HCT116 (cell line): ENCODE measurements around the gene UBAC2. TPM values are rescaled to one million over a fixed set of nuclear protein-coding genes. Genes with fewer than 3 reads are reported as not detected.

Experiments used
- ATAC-seq: fragments of 200-7000 bp; cut with Tn5 transposase; 2 replicates; pipeline ENCODE4 v1.9.1; 2020; ENCODE audit warnings: mild to moderate bottlenecking, moderate library complexity
- BruUV-seq: library from RNA; stranded (reverse); fragments of 400-500 nt; replicated peaks from 2 replicates; lab custom pipeline; 2021; lab: Mats Ljungman, UMichigan
- CTCF ChIA-PET: fragments of 300-600 bp; sonication (Branson Sonifier 250); formaldehyde crosslinking; loops from one replicate; lab custom pipeline; 2021; ENCODE audit warnings: antibody characterized with exemption; lab: Charles Lee
- POLR2A ChIA-PET: fragments of 300-600, 350-600 bp; sonication (Branson Sonifier 250); formaldehyde crosslinking; loops from one replicate; lab custom pipeline; 2021; ENCODE audit warnings: antibody characterized with exemption; lab: Charles Lee
- RAD21 ChIA-PET, 2 experiments: fragments of 300-600 bp; sonication (Branson Sonifier 250); formaldehyde crosslinking; loops; one replicate each; lab custom pipeline; 2023; ENCODE audit warnings: low total read pairs in 2 of 2; ENCODE audit not compliant: uncharacterized antibody in 2 of 2, unreplicated experiment in 2 of 2, low non-redundant PET in 1 of 2; lab: Charles Lee
- DNase-seq: peaks from one replicate; pipeline ENCODE4 v3.0.0-alpha.2; 2010; ENCODE audit warnings: low read depth, low spot score
- H2AFZ ChIP-seq: fragments of 200-600 bp; shearing (Covaris generic), sonication (generic); 2 replicates; pipeline ENCODE4 v1.6.1; 2017; ENCODE audit warnings: low read depth, mixed run types, mixed read lengths, antibody characterized with exemption, low read length; ENCODE audit not compliant: poor library complexity, severe bottlenecking
- H3K27ac ChIP-seq: 2 replicates; pipeline ENCODE4 v1.5.1; 2012; ENCODE audit warnings: low read depth, low read length
- H3K27me3 ChIP-seq: fragments of 200-600 bp; sonication (generic); 2 replicates; pipeline ENCODE4 v1.6.1; 2016; ENCODE audit warnings: mixed run types, low read length, mixed read lengths; ENCODE audit not compliant: insufficient read depth
- H3K36me3 ChIP-seq, 2 experiments: fragments of 200-500 bp in 1 of 2; fragments of 200-600 bp in 1 of 2; sonication (Bioruptor generic) in 1 of 2; sonication (generic) in 1 of 2; 2 replicates each; pipeline versions ENCODE4 v1.5.1 to v1.6.1; 2014 to 2016; ENCODE audit warnings: low read length in 2 of 2, inconsistent platforms in 1 of 2, mixed read lengths in 1 of 2, mixed run types in 1 of 2; ENCODE audit not compliant: insufficient read depth in 2 of 2, control insufficient read depth in 1 of 2
- H3K4me1 ChIP-seq, 2 experiments: fragments of 200-600 bp in 1 of 2; sonication (generic) in 1 of 2; 2 replicates each; pipeline versions ENCODE4 v1.5.1 to v1.6.1; 2012 to 2017; ENCODE audit warnings: low read length in 2 of 2, inconsistent platforms in 1 of 2, mild to moderate bottlenecking in 1 of 2, mixed read lengths in 1 of 2, mixed run types in 1 of 2, moderate library complexity in 1 of 2; ENCODE audit not compliant: insufficient read depth in 2 of 2, control insufficient read depth in 1 of 2
- H3K4me2 ChIP-seq: fragments of 200-600 bp; sonication (generic); 2 replicates; pipeline ENCODE4 v1.6.1; 2017; ENCODE audit warnings: mixed run types, low read length, mixed read lengths
- H3K4me3 ChIP-seq, 2 experiments: fragments of 200-600 bp in 1 of 2; sonication (generic) in 1 of 2; replicated peaks in 1 of 2; 2 replicates each; pipeline ENCODE4 v1.5.1; 2011 to 2016; ENCODE audit warnings: low read length in 2 of 2, control low read depth in 1 of 2, low read depth in 1 of 2, mild to moderate bottlenecking in 1 of 2, mixed read lengths in 1 of 2, mixed run types in 1 of 2
- H3K79me2 ChIP-seq: fragments of 200-600 bp; sonication (generic); 2 replicates; pipeline ENCODE4 v1.6.1; 2017; ENCODE audit warnings: mild to moderate bottlenecking, mixed run types, low read length, moderate library complexity, mixed read lengths; ENCODE audit not compliant: insufficient read depth
- H3K9ac ChIP-seq: fragments of 200-600 bp; sonication (generic); 2 replicates; pipeline ENCODE4 v1.6.1; 2016; ENCODE audit warnings: low read length, mixed read lengths
- H3K9me2 ChIP-seq: fragments of 200-600 bp; sonication (generic), shearing (Covaris generic); 2 replicates; pipeline ENCODE4 v1.6.1; 2017; ENCODE audit warnings: mixed run types, mild to moderate bottlenecking, moderate library complexity; ENCODE audit not compliant: insufficient read depth
- H3K9me3 ChIP-seq, 2 experiments: fragments of 200-500 bp in 1 of 2; fragments of 200-600 bp in 1 of 2; sonication (Bioruptor generic) in 1 of 2; sonication (generic) in 1 of 2; 2 replicates each; pipeline ENCODE4 v1.6.1; 2014 to 2017; ENCODE audit warnings: low read length in 2 of 2, mixed read lengths in 2 of 2, inconsistent platforms in 1 of 2, low read depth in 1 of 2, mild to moderate bottlenecking in 1 of 2, mixed run types in 1 of 2, moderate library complexity in 1 of 2; ENCODE audit not compliant: control insufficient read depth in 1 of 2, insufficient read depth in 1 of 2
- H4K20me1 ChIP-seq: fragments of 200-600 bp; sonication (generic), shearing (Covaris generic); 2 replicates; pipeline ENCODE4 v1.6.1; 2017; ENCODE audit warnings: mixed run types, mild to moderate bottlenecking, moderate library complexity; ENCODE audit not compliant: insufficient read depth
- CBX3 ChIP-seq: IDR thresholded peaks from 2 replicates; pipeline ENCODE4 v1.6.1; 2012; ENCODE audit warnings: low read depth
- EGR1 ChIP-seq: IDR thresholded peaks from 2 replicates; pipeline ENCODE4 v1.6.1; 2012; ENCODE audit warnings: low read depth
- EZH2phosphoT487 ChIP-seq: fragments of 200-600 bp; IDR thresholded peaks from 2 replicates; pipeline ENCODE4 v1.6.1; 2018; ENCODE audit warnings: antibody characterized with exemption, borderline replicate concordance
- JUND ChIP-seq: IDR thresholded peaks from 2 replicates; pipeline ENCODE4 v1.6.1; 2012
- RAD21 ChIP-seq: IDR thresholded peaks from 2 replicates; pipeline ENCODE4 v1.6.1; 2012; ENCODE audit warnings: low read depth, mild to moderate bottlenecking
- REST ChIP-seq: IDR thresholded peaks from 2 replicates; pipeline ENCODE4 v1.6.1; 2012; ENCODE audit warnings: low read depth
- SIN3A ChIP-seq: IDR thresholded peaks from 2 replicates; pipeline ENCODE4 v1.6.1; 2012; ENCODE audit warnings: low read depth
- SP1 ChIP-seq: IDR thresholded peaks from 2 replicates; pipeline ENCODE4 v1.6.1; 2012; ENCODE audit warnings: low read depth
- SRF ChIP-seq: IDR thresholded peaks from 2 replicates; pipeline ENCODE4 v1.6.1; 2012; ENCODE audit warnings: low read depth
- TCF7L2 ChIP-seq: IDR thresholded peaks from 2 replicates; pipeline ENCODE4 v1.7.0; 2011; ENCODE audit warnings: borderline replicate concordance, inconsistent platforms; ENCODE audit not compliant: insufficient read depth, insufficient read length; ENCODE audit errors: extremely low read depth
- intact Hi-C: fragments of 100-400 bp; cut with micrococcal nuclease; formaldehyde crosslinking; loops from 2 replicates; pipeline ENCODE4 v1.10.0; 2022
- total RNA-seq: library from RNA; stranded (reverse); gene quantifications from one replicate; pipeline ENCODE4 v1.2.1, GENCODE V29; 2021; ENCODE audit not compliant: unreplicated experiment
- TF ChIP-seq, protein P1 (sequence below): IDR thresholded peaks from 2 replicates; pipeline ENCODE4 v1.6.1; 2012
- TF ChIP-seq, protein P2 (sequence below), 3 experiments: fragments of 200-600 bp in 1 of 3; sonication (generic) in 1 of 3; IDR thresholded peaks in 2 of 3; conservative IDR thresholded peaks in 1 of 3; 2 replicates each; pipeline ENCODE4 v1.5.1; 2012 to 2017; ENCODE audit warnings: low read depth in 2 of 3, low read length in 2 of 3, antibody characterized with exemption in 1 of 3, borderline replicate concordance in 1 of 3, control low read depth in 1 of 3, mild to moderate bottlenecking in 1 of 3, mixed read lengths in 1 of 3, mixed run types in 1 of 3, moderate library complexity in 1 of 3; ENCODE audit not compliant: insufficient read depth in 1 of 3
- TF ChIP-seq, protein P3 (sequence below): IDR thresholded peaks from 2 replicates; pipeline ENCODE4 v1.6.1; 2012

Gene UBAC2
- total RNA-seq, 1 experiment from 2014 or later, result 67.4 TPM

DNA sequence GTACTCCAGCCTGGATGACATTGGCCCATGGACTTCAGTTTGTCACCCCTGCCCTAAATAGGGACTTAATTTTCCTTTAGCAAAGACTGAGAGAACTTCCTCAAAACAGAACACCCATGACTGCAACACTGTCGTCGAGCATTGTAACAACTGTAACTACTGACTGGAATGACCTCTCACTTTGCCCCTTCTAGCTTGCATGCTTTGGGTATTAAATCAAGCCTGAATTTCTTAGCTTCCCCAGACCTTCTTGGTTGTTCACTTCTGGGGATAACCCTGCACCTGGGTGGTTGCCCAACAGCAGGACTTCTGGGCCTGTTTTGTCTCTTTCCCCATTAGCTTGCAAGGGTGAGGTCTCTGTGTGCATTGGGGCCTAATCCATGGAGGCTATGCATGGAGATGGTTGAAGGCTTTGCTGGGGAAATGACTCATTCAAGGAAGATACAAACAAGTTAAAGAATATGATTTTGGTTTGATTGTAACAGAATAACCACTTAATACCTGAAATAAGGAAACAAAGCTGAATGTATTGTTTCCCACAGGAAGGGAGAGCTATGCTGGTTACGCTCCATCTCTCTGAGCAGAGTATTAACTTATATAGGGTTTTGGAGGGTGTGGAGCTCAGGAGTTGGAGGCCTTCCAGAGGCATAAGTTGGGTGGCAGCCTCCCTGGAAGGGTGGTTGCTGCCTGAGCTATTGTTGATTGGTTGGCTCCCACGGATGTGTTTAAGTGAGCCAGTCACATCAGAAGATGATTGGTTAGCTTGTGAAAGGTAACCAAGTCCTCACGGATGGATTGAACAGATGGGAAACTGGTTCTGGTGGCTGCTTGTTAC is 34.7 kb upstream of the UBAC2 start:
- no peaks in the 10 kb centered on the region for H3K4me1 ChIP-seq
- H3K27ac ChIP-seq, result no peak overlapping the region
- no TSS peak for BruUV-seq
- CTCF ChIA-PET, result interaction anchor here (1.3 kb wide), 1 partner anchor 11 kb away, joined by 6 read pairs; no protein-coding TSS in a partner anchor
- no peak overlapping the region for H3K4me3 ChIP-seq
- H2AFZ ChIP-seq, result no peak overlapping the region
- ATAC-seq (no peak), DNase-seq (no peak)
- TF ChIP-seq JUND, result no peak
- TF ChIP-seq, protein P1, sequence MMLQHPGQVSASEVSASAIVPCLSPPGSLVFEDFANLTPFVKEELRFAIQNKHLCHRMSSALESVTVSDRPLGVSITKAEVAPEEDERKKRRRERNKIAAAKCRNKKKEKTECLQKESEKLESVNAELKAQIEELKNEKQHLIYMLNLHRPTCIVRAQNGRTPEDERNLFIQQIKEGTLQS, result no peak
- TF ChIP-seq, protein P2, sequence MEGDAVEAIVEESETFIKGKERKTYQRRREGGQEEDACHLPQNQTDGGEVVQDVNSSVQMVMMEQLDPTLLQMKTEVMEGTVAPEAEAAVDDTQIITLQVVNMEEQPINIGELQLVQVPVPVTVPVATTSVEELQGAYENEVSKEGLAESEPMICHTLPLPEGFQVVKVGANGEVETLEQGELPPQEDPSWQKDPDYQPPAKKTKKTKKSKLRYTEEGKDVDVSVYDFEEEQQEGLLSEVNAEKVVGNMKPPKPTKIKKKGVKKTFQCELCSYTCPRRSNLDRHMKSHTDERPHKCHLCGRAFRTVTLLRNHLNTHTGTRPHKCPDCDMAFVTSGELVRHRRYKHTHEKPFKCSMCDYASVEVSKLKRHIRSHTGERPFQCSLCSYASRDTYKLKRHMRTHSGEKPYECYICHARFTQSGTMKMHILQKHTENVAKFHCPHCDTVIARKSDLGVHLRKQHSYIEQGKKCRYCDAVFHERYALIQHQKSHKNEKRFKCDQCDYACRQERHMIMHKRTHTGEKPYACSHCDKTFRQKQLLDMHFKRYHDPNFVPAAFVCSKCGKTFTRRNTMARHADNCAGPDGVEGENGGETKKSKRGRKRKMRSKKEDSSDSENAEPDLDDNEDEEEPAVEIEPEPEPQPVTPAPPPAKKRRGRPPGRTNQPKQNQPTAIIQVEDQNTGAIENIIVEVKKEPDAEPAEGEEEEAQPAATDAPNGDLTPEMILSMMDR (IDR thresholded peaks at IDR 0.05 in 2 of 3, conservative IDR thresholded peaks at IDR 0.05 in 1 of 3; ENCODE audit: borderline replicate concordance in 1 of 3, insufficient read depth in 1 of 3, low read depth in 2 of 3, low read length in 2 of 3), result no peak
- no peaks in the 10 kb centered on the region for H3K36me3 ChIP-seq
- no peaks in the 10 kb centered on the region for H3K79me2 ChIP-seq
- H3K4me2 ChIP-seq, result no peak overlapping the region
- RAD21 ChIA-PET, result no interaction called here
- H3K9ac ChIP-seq, result no peak overlapping the region
- no peaks in the 10 kb centered on the region for H3K9me2 ChIP-seq
- intact Hi-C loops, result no loop called here
- POLR2A ChIA-PET, result no interaction called here
- no peaks in the 10 kb centered on the region for H4K20me1 ChIP-seq
- no peaks in the 10 kb centered on the region for H3K9me3 ChIP-seq
- no peaks in the 10 kb centered on the region for H3K27me3 ChIP-seq

DNA sequence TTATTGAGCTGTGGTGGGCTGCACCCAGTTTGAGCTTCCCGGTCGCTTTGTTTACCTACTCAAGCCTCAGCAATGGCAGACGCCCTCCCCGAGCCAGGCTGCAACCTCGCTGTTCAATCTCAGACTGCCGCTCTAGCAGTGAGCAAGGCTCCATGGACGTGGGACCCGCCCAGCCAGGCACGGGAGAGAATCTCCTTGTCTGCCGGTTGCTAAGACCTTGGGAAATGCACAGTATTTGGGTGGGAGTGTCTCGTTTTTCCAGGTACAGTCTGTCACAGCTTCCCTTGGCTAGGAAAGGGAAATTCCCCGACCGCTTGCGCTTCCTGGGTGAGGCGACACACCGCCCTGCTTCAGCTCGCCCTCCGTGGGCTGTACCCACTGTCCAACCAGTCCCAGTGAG is 27.7 kb upstream of the UBAC2 start:
- RAD21 ChIA-PET, result no interaction called here
- CTCF ChIA-PET, result interaction anchor here (3.1 kb wide), 1 partner anchor 93 kb away, joined by 9 read pairs; no protein-coding TSS in a partner anchor
- BruUV-seq, result no TSS peak
- TF ChIP-seq EGR1, result no peak
- TF ChIP-seq CBX3, result no peak
- TF ChIP-seq RAD21, result no peak
- no peak for TF ChIP-seq REST
- TF ChIP-seq, protein P1, result no peak
- TF ChIP-seq, protein P3, sequence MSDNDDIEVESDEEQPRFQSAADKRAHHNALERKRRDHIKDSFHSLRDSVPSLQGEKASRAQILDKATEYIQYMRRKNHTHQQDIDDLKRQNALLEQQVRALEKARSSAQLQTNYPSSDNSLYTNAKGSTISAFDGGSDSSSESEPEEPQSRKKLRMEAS, result no peak
- TF ChIP-seq TCF7L2, result no peak
- TF ChIP-seq SP1, result no peak
- TF ChIP-seq EZH2phosphoT487, result no peak
- TF ChIP-seq SIN3A, result no peak
- TF ChIP-seq SRF, result no peak

More for the DNA sequence above, 27.7 kb upstream of the UBAC2 start:
- Histone ChIP-seq H3K9me3 (no peaks in the 10 kb centered on the region), H3K36me3 (no peaks in the 10 kb centered on the region), H3K4me3 (no peak overlapping the region), H3K9ac (no peak overlapping the region), H2AFZ (no peak overlapping the region), H3K4me1 (peaks cover 0 to 10% of the 10 kb centered on the region in 2 experiments; a peak in 1 of 4 replicates), H3K9me2 (no peaks in the 10 kb centered on the region), H3K4me2 (no peak overlapping the region), H4K20me1 (no peaks in the 10 kb centered on the region), H3K79me2 (no peaks in the 10 kb centered on the region), H3K27me3 (no peaks in the 10 kb centered on the region), H3K27ac (no peak overlapping the region)
- ATAC-seq (no peak), DNase-seq (no peak)
- POLR2A ChIA-PET, result no interaction called here
- intact Hi-C loops, result no loop called here
